HG02571 (cell line): ENCODE measurements around the gene C11orf68.

Experiments
- ATAC-seq: cut with Tn5 transposase; IDR thresholded peaks from one replicate; pipeline ENCODE4 v1.9.1; 2021; ENCODE audit warnings: mild to moderate bottlenecking, moderate library complexity; ENCODE audit not compliant: unreplicated experiment

Gene C11orf68

DNA sequence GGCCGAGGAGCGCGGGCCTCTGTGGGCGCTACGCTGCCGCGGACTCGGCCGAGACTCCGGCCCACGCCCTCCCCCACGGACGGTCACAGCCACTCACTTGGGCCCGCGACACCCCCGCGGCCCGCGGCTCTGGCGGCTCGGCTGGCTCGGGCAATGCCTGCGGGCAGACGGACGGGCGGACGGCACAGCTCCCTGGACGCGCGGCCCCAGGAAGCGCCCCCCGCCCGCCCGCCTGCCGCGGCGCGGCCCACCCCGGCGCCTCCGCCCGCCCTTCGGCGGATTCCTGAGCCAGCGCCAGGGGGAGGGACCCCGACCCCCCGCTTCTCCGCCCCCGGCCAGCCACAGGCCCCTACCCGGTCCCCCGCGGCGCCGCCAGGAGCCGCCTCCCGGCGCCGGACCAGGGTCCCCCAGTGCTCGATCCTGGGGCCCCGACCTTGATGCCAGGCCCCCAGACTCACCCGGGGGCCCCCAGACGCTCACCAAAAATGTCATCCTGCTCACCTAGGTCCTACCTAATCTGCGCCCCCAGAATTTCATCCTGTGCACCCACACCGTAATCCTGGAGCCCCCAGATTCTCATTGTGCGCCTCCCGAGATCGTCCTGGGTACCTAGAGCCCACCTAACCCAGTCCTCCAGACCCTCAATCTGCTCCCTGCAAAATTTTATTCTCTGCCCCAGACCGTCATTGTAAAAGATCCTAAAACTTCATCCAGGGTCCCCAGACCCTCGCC, 46.1 kb downstream of the C11orf68 start, which contains the start of gene EFEMP2:
Gene EFEMP2 (minus strand): TSS at position 215 of the 732 bp plus-strand sequence. CDS start 446 bp downstream, outside the sequence.
- ATAC-seq, result no peak

DNA sequence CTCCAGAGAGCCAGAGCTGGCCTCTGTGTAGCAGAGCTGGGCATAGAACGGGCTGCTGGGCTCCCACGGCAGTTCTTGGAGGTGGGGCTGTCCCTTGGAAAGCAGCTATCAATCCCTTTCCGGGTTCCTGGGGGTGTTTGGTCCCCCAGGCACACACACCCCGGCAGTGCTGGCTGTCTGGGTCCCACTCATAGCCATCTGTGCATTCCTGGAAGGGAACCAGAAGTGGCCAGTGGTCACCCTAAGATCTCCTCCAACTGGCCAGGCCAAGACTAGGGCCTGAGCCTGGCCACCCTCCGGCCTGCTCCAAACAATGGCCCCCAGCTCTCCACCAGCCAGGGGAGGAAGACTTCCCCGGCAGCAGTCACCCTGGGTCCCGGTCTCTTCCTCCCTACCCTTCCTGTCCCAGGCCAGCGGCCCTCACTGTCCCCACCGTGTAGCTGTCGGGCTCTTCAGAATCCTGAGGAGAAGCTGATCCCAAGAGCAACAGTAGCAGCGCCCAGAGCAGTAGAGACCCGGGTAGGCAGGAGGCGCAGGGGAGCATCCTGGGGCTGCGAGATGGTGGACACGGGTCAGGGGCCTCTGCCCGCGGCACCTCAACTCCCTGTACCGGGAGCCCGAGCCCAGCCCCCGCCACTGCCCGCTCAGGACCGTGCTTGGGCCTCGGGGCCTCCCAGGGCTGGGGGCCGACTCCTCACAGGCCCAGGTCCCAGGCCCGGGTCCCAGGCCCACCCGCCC, 46.9 kb downstream of the C11orf68 start:
- ATAC-seq, result no peak

DNA sequence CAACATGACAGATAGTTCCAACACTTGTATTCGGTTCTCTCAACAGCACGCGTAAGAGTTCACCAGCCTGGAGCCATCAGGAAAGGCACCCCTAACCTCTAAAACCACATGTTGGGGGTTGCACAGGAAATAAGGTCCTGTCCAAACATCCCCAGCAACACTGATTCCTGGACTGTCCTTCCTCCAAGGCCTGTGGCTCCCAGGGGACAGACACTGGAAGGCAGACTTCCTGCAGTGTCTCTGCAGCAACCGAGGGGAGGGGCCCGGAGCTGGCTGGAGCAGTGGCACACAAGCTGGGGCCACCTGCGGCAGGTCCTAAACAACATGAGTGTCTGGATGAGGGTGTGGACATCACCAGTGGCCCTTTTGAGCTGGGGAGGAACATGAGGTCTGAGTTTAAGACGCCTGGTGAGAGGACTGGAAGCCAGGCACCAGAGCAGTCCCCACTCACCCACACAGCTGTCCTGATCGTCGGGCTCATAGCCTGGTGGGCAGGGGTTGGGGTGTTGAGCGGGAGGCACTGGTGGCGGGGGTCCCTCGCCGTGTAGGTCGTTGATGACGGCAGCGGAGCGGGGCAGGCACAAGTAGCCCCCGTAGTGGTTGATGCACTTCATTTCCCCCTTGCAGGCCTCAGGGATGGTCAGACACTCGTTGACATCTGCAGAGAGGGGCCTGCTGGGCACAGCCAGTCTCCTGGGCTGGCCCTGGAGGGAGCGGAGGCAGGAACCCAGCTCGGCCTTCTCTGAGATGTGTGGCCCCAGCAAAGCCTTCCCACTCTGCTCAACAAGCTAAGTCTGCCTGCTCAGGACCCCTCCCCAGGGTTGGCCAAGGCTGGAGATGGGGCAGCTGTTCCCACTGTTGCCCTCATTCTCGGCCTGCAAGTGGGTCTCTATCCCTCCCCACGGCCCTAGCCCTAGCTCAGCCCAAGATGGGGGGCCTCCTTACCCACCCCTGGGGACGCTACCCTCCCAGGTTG, 47.9 kb downstream of the C11orf68 start:
- no peak for ATAC-seq

GRCh38 chr11:65870307-65870658, 48.6 kb downstream of the C11orf68 start:
- no peak for ATAC-seq

- no peak for ATAC-seq
Observed at GRCh38 chr11:65869643-65870306, 49.1 kb downstream of the C11orf68 start.

DNA sequence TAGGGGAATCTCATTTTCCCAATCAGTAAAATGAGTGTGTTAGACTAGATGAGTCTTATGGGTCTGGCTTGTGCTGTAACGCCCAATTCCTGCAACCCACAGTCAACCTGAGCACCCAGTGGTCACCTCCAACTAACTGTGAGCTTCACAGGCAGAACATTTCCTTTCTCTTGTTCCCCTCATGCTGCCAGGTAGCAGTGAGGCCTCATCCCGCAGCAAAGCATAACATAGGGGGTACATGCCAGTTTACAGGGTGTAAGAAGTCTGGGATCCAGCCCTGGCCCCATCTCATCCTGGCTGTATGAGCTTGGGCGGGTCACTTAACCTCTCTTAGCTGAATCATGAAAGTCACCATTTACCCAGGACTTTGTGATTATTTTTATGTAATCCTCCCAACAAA, 50.0 kb downstream of the C11orf68 start:
- ATAC-seq, result no peak

GRCh38 chr11:65868076-65868667, 50.7 kb downstream of the C11orf68 start:
- ATAC-seq, result no peak

GRCh38 chr11:65867284-65868071, 51.4 kb downstream of the C11orf68 start:
- no peak for ATAC-seq
